GM12878 (cell line): ENCODE data around the gene CCSER1. TPM values are rescaled to one million over a fixed set of nuclear protein-coding genes. Genes with fewer than 3 reads are reported as not detected.

Source experiments
- ASH2L ChIP-seq: fragments of 300-600, 200-600 bp; sonication (generic); IDR thresholded peaks from 2 replicates; pipeline ENCODE4 v1.6.1; 2017; ENCODE audit warnings: low read depth, mild to moderate bottlenecking, borderline replicate concordance
- BRCA1 ChIP-seq: IDR thresholded peaks from 2 replicates; pipeline ENCODE4 v1.6.1; 2011; ENCODE audit warnings: low read depth, low read length, improper control_type of control experiment
- ESRRA ChIP-seq: IDR thresholded peaks from 2 replicates; pipeline ENCODE4 v1.6.1; 2012; ENCODE audit warnings: mild to moderate bottlenecking, low read length, improper control_type of control experiment
- FOS ChIP-seq: IDR thresholded peaks from 3 replicates; pipeline ENCODE4 v1.6.1; 2011; ENCODE audit warnings: borderline replicate concordance; ENCODE audit not compliant: insufficient read length; ENCODE audit errors: extremely low read depth
- HSF1 ChIP-seq: fragments of 150-350 bp; IDR thresholded peaks from 2 replicates; pipeline ENCODE4 v1.6.1; 2014; ENCODE audit warnings: mild to moderate bottlenecking, low read depth, low read length
- NFYB ChIP-seq: IDR thresholded peaks from 2 replicates; pipeline ENCODE4 v1.6.1; 2011; ENCODE audit warnings: low read depth, mild to moderate bottlenecking, low read length, improper control_type of control experiment, moderate library complexity; ENCODE audit not compliant: insufficient read depth
- PAX8 ChIP-seq: fragments of 450-650 bp; IDR thresholded peaks from 2 replicates; pipeline ENCODE4 v1.6.1; 2017; ENCODE audit warnings: mild to moderate bottlenecking, moderate library complexity
- REST ChIP-seq: IDR thresholded peaks from 2 replicates; pipeline ENCODE4 v1.6.1; 2012; ENCODE audit warnings: mild to moderate bottlenecking, low read depth, low read length
- TCF7 ChIP-seq: IDR thresholded peaks from 2 replicates; pipeline ENCODE4 v1.6.1; 2014; ENCODE audit warnings: antibody characterized with exemption, borderline replicate concordance
- polyA plus RNA-seq, 11 experiments: library from polyadenylated mRNA; depleted of rRNA in 4 of 11; unstranded in 6 of 11; stranded (reverse) in 5 of 11; fragments of >200 nt; fragmentation: Nextera tagmentation in 4 of 11; fragmentation: Illumina TruSeq in 1 of 11; extraction: Ambion mirVana in 4 of 11; extraction: Trizol in 1 of 11; gene quantifications; 1 replicate in 1 of 11; 2 replicates in 10 of 11; pipeline versions ENCODE4 v1.2.1 to v1.2.3, GENCODE V29; 2011 to 2016; ENCODE audit warnings: inconsistent platforms in 2 of 11, missing spikeins in 2 of 11, low read depth in 1 of 11
- total RNA-seq, 4 experiments: library from RNA; depleted of rRNA in 3 of 4; stranded (reverse); fragments of >200 nt in 3 of 4; fragmentation: Illumina TruSeq in 1 of 4; extraction: Trizol in 1 of 4; gene quantifications; 2 replicates each; pipeline versions ENCODE4 v1.2.1 to v1.2.3, GENCODE V29; 2013 to 2021
- TF ChIP-seq, protein P1 (sequence below): fragments of 450-650 bp; IDR thresholded peaks from 2 replicates; pipeline ENCODE4 v1.6.1; 2017; ENCODE audit warnings: mild to moderate bottlenecking, low read depth, inconsistent platforms; ENCODE audit not compliant: poor library complexity, severe bottlenecking
- TF ChIP-seq, protein P2 (sequence below): fragments of 450-650 bp; formaldehyde crosslinking; IDR thresholded peaks from 2 replicates; pipeline ENCODE4 v1.5.0; 2022; ENCODE audit warnings: mild to moderate bottlenecking, missing genetic modification characterization
- TF ChIP-seq, protein P3 (sequence below): IDR thresholded peaks from 2 replicates; pipeline ENCODE4 v1.6.1; 2011; ENCODE audit warnings: low read depth, mild to moderate bottlenecking, low read length, moderate library complexity, borderline replicate concordance; ENCODE audit errors: extremely low read depth

CCSER1 gene
- total and polyA plus RNA-seq, 10 of the 15 experiments (the other 5 are each of a cell fraction or from before 2014, with no cell fraction given): 0.22 to 2.7 (median 1.0) TPM

DNA sequence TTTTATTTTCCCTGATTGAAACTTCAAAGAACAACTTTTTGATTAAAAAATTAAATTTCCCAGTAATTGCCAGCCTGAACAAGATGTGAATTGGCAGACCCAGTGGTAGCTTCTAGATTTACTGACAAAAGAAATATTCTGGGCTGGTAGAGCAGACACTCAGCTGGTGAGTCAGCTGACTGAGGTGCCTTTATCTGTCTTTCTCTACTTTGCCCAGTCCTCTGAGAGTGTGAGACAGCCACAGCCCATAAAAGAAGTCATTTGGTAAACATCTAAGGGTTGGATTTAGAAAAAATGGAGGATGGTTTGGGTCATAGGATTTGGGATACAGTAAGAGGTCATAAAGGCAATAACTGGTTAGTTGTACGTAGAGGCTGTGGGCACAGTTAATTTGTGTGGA is 54.5 kb downstream of the CCSER1 start (continued):
- TF ChIP-seq, protein P1, sequence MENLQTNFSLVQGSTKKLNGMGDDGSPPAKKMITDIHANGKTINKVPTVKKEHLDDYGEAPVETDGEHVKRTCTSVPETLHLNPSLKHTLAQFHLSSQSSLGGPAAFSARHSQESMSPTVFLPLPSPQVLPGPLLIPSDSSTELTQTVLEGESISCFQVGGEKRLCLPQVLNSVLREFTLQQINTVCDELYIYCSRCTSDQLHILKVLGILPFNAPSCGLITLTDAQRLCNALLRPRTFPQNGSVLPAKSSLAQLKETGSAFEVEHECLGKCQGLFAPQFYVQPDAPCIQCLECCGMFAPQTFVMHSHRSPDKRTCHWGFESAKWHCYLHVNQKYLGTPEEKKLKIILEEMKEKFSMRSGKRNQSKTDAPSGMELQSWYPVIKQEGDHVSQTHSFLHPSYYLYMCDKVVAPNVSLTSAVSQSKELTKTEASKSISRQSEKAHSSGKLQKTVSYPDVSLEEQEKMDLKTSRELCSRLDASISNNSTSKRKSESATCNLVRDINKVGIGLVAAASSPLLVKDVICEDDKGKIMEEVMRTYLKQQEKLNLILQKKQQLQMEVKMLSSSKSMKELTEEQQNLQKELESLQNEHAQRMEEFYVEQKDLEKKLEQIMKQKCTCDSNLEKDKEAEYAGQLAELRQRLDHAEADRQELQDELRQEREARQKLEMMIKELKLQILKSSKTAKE: no peak
- TF ChIP-seq, protein P2, sequence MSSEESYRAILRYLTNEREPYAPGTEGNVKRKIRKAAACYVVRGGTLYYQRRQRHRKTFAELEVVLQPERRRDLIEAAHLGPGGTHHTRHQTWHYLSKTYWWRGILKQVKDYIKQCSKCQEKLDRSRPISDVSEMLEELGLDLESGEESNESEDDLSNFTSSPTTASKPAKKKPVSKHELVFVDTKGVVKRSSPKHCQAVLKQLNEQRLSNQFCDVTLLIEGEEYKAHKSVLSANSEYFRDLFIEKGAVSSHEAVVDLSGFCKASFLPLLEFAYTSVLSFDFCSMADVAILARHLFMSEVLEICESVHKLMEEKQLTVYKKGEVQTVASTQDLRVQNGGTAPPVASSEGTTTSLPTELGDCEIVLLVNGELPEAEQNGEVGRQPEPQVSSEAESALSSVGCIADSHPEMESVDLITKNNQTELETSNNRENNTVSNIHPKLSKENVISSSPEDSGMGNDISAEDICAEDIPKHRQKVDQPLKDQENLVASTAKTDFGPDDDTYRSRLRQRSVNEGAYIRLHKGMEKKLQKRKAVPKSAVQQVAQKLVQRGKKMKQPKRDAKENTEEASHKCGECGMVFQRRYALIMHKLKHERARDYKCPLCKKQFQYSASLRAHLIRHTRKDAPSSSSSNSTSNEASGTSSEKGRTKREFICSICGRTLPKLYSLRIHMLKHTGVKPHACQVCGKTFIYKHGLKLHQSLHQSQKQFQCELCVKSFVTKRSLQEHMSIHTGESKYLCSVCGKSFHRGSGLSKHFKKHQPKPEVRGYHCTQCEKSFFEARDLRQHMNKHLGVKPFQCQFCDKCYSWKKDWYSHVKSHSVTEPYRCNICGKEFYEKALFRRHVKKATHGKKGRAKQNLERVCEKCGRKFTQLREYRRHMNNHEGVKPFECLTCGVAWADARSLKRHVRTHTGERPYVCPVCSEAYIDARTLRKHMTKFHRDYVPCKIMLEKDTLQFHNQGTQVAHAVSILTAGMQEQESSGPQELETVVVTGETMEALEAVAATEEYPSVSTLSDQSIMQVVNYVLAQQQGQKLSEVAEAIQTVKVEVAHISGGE (CRISPR knock-in tag): no peak
- TF ChIP-seq ASH2L (no peak), BRCA1 (no peak), ESRRA (no peak), TCF7 (no peak), REST (no peak), HSF1 (no peak), FOS (no peak), PAX8 (no peak), NFYB (no peak)
- TF ChIP-seq, protein P3, sequence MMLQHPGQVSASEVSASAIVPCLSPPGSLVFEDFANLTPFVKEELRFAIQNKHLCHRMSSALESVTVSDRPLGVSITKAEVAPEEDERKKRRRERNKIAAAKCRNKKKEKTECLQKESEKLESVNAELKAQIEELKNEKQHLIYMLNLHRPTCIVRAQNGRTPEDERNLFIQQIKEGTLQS: no peak
